Measurements from ENCODE around the gene MTO1.

- TF ChIP-seq CTCF (conservative IDR thresholded peaks at IDR 0.05 in 1 of 2, IDR thresholded peaks at IDR 0.05 in 1 of 2; ENCODE audit: extremely low read depth in 1 of 2, insufficient read depth in 1 of 2, low read depth in 1 of 2, low read length in 2 of 2) (no peak), EZH2 (IDR thresholded peaks at IDR 0.05; ENCODE audit: borderline replicate concordance, low read length) (no peak)
These were observed 62.0 kb downstream of the MTO1 start for GRCh38 chr6:73523434-73524123.
